Dermis blood vessel endothelial cell (primary cell): ENCODE measurements around the gene RAP1A. TPM values are rescaled to one million over a fixed set of nuclear protein-coding genes. Genes with fewer than 3 reads are reported as not detected.
"Not testable (repeated sequence)": the region's sequence is repeated elsewhere in the genome, so short reads cannot be mapped to it uniquely, and the experiment has no call there.

Experiments used
- DNase-seq: peaks from one replicate; pipeline ENCODE4 v3.0.0; 2010
- total RNA-seq: library from RNA; depleted of rRNA; stranded (reverse); fragments of >200 nt; gene quantifications from 2 replicates; pipeline ENCODE4 v1.2.3, GENCODE V29; 2014

RAP1A gene
- total RNA-seq, 1 donor from 2014 or later, result 21.1 TPM

DNA sequence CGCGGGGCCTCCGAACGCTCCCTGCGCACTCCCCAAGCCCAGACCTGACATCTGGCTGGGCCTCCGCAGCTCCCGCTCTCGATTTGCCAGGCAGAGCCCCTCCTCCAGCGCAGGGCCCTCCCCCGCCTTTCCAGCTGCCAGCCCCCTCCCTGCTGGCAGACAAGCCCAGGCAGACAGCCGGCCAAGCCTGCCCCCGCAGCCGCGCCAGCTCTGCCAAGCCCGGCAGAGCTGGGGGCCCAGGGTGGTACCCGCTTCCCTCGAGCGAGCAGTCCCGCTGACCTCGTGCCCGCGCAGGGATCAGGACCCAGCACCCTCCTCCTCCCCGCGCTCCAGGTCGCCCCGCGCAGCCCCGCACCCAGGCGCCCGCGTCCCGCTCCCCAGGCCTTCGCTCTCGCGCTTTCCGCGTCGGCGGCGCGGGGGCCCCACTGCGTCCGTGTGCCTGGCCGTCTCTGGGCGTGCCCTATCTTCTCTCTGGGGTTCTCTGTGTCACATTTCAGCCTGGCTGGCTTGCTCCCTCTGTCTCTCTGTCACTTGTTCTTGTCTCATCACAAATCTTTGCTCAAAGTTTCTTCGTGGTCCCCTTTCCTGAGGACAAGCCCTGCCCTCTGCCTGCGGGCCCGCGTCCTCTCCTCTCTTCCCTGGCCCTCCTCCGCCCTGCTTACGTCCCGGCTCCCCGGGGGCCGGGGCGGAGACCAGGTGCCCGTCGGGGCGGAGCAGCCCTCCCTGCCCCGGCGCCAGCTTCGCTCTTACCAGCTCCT lies 119.0 kb downstream of the RAP1A start:
- peak; percentile 84 for DNase-seq

DNA sequence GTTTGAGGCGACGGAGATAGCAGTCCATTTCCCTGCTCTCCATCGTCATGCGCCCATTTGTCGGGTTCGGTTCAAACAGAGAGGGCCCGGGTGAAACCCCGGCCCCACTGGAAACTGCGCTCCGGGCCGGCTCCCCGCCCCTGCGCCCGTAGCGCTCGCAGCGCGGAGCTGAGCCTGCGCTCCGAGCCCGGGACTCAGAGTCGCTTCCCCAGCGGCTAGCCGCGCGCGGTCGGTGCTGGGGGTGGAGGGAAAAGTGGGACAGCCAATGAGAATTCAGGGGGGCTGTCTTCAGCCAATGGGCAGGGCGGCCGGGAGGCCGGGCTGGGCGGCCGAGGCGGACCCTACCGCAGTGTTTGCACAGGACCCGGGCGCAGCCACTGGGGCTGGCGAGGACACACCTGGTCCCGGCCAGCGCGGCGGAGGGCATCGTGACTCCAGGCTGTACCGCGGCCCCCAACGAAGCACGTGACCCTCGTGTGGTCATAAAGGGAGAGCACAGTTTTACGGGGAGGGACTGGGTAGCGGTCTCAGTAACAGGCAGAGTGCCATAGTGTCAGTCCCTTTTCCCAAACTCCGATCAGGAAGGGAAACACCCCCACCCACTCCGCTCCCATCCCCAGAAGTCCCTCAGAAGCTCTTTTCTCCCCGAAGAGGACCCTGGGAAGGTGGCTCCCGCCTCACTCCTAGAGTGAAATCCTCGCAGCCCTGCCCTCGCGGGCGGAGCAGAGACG lies 119.8 kb downstream of the RAP1A start, which contains the start of gene INKA2:
INKA2 (minus strand) TSS at position 202 of the 731 bp plus-strand sequence; CDS start at position 49, 153 bp downstream.
- DNase-seq, result peak; percentile 94

DNA sequence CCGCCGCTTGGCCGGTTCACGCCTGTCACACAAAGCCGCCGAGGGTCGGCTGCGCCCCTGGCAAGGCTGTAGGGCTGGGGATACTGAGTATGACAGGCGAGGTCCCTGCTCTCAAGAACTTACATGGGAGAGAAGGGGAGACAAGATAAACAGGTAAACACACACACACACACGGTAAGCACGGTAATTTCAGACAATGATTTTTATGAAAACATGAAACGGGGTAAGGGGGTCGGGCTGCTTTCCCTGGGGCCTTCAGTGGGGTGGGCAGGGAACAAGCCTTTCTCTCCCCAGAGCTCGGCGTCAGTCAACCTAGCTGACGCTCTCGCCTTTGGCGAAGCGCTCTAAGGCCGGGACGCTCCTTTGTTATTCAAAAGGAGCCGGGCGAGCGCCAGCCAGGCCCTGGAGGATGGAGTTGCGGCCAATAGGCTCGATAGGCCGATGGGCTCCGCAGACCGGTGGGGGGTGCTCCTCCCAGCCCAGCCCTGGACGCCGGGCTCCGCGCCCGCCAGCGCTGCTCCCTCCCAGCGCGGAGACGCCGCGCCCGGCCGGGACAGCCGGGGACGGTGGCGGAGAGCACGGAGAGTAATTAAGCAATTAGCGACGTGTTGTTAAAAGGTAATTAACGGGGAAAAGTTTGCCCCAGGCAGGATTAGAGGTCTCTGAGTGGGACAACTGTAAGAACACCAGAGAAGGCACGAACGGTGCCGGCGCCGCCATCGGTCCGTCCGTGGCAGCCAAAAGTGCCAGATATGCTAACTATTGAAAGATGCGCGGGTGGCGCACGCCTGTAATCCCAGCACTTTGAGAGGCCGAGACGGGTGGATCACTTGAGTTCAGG lies 120.6 kb downstream of the RAP1A start:
- DNase-seq, result peak; percentile 82

DNA sequence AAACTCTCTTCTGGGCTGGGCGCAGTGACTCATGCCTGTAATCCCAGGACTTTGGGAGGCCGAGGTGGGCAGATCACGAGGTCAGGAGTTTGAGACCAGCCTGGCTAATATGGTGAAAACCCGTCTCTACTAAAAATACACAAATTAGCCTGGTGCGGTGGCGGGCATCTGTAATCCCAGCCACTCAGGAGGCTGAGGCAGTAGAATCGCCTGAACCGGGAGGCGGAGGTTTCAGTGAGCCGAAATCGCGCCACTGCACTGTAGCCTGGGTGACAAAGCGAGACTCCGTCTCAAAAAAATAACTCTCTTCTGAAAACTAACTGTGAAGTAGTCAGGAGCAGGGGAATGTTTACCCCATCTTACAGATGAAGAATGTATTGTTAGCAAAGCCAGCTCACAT lies 122.7 kb downstream of the RAP1A start:
- DNase-seq, result not testable (repeated sequence)

DNA sequence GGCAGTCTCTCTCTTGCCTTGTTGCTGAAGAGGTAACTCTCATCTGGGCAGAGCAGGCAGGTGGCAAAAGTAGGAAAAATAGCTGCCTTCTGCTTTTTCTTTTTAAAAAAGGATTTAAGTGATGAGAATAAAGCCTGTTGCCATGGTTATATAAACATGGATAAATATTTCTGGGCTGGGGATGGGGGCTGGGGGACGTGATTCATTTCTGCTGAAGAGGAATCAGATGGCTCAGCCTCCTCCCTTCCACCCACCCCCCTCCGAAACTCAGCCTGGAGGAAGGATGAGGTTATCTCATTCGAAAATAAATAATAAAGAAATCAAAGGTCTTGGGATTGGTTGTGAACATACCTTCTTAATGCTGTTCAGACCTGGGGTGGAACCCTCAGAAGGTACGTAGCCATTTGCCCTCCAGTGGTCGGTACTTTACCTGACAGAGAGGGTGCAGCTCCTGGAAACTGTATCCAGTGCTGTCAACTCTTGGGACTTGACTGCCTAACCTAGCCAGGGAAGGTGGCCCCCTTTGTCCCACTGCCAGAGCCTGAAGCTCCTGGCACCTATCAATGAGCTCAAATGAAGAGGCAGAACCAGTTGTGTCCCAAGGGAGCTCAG lies 123.5 kb downstream of the RAP1A start:
- peak; percentile 35 for DNase-seq

DNA sequence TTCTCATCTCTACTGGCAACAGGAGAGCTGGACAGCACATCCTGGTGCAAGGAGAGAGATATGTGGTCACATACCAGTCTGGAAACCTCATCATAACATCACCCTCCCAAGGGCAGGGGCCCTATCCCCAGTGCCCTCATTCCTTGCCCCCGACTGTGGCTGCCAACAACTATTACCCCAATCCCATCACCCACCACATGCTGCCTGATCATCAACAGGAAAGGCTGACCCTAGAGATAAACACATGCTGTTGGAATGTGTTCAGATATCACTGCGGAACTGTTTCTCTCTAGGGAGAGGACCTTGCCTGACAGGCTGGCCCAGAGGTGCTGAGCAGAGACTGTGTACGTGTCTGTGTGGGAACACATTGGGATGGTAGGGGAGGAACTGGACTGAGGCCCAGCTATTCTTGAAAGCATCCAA lies 124.1 kb downstream of the RAP1A start:
- peak; percentile 41 for DNase-seq

DNA sequence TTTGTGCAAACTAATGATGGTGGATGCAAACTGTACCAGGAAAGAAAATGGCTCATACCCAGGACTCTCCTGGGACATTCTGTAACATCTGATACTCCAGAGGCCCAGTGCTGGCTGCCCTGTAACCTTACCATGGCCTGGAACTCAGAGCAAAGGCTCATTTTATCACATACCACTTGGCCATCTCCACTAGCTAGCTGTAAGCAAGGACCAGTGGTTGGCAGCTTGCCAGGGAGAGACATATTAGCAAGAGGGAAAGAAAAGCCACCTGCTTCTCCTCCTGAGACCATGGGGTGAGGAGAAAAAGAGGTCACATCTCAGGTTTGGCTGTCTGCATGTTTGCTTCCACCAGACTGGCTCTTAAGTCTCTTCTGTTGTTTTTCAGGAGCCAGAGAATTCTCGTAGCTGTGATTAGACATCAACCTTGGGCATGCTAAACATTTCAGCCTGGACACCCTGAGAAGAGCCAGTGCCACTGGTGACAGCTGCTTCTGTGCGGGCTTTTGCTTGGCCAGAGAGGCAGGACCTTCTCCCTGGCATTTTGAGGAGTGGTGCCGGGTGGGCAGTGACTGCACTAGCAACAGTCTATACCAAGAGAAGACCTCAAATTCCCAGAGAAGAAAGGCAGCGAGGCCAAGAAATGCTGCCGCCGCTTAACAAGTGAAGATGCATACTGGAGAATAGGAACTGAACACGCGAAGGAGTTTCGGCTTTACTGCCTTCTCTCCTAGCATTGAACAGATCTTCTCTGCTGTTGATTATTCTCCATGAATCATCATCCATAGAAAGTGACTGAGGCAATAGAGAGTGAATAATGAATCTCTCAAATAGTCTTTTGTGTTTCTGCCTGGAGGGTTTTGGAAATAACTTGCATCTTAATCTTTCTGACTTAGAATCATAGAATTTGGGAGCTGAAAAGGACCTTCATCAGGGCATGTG lies 126.4 kb downstream of the RAP1A start:
- DNase-seq, result no peak

DNA sequence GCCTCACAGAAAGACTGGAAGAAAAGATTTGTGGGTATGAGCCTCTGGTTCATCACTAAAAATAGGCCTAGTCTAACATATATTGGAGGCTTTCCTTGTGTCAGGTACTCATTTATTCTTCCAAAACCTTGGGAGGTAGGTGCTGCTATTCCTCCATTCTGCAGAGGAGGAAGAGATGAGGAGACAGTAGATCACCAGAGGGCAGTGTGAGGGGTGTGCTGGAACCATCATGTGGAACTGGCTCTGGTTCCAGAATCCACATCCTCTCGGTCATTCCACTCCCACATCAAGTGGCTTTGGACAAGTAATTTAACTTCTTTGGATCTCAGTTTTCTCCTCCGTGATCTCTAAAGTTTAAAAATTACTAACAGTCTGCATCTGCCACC lies 127.0 kb downstream of the RAP1A start:
- no peak for DNase-seq

DNA sequence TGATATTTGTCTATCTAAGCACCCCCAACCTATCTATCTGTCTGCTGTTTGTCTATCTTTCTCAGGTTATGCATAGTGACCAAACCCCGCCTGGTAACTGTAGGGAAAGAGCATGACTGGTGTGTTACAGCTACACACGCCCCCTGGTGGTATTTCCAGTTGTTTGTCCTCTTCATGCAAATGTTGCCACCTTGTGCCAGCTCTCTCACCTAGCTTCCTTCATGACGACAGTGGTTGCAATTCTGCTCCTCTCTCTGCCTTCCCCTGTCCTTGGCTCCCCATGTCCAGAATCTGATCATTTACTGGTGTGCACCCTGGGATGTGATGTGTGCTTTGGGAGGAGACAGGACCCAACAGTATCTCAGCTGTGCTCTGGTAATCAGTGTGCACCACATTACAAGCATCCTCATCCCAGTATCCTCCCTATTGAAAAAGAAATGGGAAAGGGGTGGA lies 127.7 kb downstream of the RAP1A start:
- peak; percentile 93 for DNase-seq

DNA sequence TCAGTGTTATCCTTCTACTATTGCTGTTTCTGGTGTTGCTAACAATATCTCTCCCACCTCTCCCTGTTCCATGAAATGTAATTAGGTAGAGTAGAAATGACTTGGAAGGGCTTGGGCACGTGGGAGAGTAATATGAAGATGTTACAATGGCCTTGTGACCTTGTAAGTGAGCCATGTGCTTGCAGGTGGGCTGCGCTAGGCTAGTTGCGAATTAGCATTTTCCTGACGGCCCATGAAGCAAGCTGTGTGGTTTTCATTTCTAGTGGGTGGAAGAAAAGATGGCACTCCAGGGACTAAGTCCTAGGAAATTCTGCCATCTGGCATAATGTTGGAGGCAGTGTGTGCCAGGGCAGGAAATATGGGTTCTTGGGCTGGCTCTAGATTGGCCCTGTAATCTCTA lies 128.4 kb downstream of the RAP1A start:
- no peak for DNase-seq

DNA sequence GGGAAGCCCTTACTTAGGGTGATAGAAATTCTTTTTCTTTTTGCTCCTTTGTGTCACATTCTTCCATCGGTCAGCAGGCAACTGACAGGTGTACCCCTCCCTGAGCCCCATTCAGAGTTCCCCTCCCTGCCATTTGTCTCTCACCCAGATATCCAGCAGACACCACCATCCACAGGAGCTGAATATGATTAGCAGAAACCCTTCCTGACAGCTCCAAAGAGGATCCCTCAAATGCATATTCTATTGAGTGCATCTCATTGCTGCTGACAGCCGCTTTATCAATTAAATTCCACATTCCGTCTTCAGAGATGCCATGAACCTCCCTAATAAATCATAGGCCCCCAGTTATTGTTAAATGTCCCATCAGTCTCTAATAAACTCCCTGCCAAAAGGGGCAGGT lies 130.0 kb downstream of the RAP1A start:
- DNase-seq, result no peak

DNA sequence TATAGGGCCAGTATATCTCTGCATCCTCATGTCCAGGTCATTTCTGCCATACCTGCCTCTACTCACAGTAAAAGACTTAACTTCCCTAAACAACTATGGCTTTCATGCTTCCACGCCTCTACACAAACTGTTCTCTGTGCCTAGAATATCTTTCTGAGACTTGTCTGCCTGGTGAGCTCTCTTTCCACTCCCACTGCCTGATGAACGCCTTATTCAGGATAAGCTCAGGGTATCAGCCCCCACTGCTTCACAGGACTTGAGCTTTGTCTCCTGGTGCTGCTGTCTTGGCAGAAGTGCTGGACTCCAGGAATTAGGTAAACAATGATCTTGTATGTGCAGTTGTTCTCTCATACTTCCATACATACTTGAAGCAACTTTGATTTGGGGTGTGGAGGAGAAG lies 131.3 kb downstream of the RAP1A start:
- DNase-seq, result no peak

DNA sequence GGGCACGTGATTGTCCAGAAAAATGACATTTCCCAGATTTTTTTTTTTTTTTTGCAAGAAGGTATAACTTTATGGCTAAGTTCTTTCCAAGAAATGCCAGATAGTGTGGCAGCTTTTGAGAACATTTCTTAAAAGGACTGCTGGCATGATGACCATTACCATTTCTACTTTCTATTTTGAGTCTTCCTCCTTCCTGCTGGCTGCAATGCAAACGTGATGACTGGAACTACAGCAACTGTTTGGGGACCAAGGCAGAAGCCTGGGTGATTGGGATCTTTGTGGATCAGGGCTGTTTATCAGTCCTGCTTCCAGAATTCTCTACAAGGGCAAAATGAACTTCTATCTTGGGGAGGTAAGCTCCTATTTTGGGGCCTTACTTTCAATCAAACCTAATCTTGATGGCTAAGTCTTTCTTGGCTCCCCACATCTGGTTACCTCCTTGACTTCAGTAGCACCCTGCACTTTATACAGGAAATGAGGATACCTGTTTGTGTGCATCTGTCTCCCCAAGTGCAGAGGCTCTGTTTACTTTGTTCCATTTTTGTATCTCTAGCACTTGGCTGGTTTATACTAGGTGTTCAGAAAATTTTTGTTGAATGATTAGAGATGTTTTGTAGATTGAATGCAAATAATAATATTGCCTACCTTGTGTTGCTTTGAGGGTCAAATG lies 132.5 kb downstream of the RAP1A start:
- DNase-seq, result no peak

DNA sequence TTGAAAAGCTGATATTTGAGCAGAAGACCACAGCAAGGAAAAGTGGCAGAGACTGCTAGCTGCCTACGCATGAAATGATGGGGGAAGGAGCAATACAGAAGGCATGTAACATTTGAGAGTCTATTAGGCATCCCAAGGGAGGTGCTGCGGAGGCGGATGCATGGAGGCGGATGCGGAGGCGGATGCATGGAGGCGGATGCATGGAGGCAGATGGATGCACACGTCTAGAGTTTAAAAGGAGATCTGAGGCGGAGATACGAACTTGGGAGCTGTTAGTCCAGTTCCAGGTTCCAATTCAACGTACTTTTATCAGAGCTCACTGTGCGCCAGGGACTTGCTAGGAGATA lies 135.4 kb downstream of the RAP1A start:
- peak; percentile 69 for DNase-seq

DNA sequence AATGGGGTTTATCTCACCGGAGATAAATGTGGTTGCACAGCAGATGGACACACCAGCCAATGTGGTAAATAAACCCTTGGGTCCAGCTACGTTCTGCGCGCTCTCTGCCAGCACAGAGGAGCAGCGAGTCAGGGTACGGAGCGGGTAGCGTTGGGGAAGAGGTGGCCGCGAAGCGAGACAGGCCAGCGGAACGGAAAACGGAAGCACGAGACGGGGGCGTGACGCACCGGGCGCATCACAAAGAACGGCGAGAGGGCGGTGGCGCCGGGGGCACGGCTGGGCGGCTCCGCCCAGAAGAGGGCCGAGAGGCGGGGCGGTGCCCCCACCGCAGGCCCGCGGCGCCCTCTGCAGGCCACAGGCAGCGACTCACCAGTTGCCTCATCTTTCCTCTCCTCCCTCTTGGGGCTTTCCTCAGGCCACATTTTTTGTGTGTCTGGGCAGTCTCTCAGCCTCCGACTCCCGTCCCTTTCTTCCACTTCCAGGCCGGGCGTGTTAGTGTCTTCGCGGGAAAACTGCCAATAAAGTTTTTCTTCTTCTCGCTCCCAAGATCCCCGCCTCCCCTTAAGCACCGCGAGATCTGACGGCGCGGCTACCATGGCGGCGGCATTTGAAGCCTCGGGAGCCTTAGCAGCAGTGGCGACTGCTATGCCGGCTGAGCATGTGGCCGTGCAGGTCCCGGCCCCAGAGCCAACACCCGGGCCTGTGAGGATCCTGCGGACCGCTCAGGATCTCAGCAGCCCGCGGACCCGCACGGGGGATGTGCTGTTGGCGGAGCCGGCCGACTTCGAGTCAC lies 135.9 kb downstream of the RAP1A start, which contains the start of gene DDX20:
DDX20 (plus strand) TSS at position 571 of the 793 bp plus-strand sequence; CDS start at position 595, 24 bp downstream.
- peak; percentile 98 for DNase-seq

DNA sequence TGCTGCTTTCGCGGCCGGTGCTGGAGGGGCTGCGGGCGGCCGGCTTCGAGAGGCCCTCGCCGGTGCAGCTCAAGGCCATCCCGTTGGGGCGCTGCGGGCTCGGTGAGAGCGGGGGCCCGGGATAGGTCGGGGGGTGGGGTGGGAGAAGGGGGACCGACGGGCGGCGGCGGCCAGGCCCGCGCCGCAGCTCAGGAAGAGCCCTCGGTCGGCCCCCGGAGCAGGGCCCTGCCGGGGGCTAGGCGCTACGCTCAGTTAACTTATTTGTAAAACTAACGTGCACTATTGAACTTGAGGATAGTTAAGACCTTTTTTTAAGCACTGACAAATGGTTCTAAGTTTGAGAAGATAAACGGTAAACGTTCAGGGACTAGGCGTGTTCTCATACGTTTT lies 136.5 kb downstream of the RAP1A start:
- no peak for DNase-seq

DNA sequence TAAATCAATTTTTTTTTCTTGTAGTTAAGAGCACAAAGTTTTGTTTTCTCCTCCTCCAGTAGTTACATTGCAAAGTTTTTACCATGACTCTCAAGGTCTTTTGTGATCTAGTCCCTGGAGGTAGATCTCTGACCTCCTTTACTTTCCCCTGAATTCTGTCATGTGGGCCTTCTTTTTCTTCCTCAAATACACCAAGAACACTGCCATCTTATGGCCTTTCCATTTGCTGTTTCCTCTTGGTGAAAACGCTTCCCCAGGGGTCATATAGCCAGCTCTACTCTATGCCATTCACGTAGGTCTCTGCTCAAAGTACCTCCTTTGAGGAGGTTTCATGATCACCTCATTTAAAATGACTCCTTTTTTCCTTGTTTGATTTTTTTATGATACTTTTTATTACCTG lies 138.8 kb downstream of the RAP1A start:
- no peak for DNase-seq

DNA sequence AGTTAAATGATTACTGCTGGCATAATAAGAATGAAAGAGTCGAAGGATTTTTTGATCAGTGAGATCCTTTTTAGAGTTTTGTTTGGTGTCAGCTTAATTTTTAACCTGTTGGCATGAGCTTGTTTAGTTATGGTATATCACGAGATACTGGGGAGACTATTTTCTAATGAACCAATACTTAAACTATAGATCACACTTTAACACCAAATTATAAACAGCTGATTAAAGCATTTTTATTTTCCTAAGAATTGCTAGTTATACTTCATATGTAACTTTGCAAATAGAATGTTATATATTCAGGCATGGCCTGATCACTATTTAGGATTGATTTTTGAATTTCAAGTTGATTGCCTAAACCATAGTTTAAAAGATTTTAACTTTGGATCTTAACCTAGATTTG lies 142.1 kb downstream of the RAP1A start:
- DNase-seq, result no peak

DNA sequence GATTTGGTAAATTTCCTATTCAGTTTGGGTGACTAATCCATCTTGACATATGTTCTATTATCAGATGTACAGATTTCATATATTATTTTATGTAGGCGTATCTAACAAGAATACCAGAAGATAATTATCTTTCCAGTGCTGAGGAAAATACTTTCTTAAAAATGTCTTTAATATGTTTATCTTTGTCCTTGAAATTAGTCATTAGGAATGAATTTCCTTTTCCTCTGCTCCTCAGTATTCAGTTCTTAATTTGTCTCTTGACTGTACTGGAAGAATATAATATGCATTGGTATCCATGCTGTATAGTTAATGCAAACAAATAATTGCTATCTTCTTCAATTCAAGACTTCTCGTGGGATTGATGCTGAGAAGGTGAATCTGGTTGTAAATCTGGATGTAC lies 142.7 kb downstream of the RAP1A start:
- no peak for DNase-seq
